ENCODE data around the gene C1orf159.

GRCh38 chr1:1083416-1084371, 32.2 kb downstream of the C1orf159 start:
- TF ChIP-seq ZNF274 (IDR thresholded peaks at IDR 0.05; ENCODE audit: low read length) (no peak), ZNF274 (tag by site-specific recombination; IDR thresholded peaks at IDR 0.05; ENCODE audit: borderline replicate concordance) (no peak), ZNF791 (tag by site-specific recombination; IDR thresholded peaks at IDR 0.05) (no peak), CTCF (tag by site-specific recombination; IDR thresholded peaks at IDR 0.05) (no peak), YY1 (tag by site-specific recombination; IDR thresholded peaks at IDR 0.05) (no peak), ZBTB8A (tag by site-specific recombination; IDR thresholded peaks at IDR 0.05) (no peak), ZNF140 (tag by site-specific recombination; IDR thresholded peaks at IDR 0.05) (no peak)
